SK-N-SH treated with all-trans-retinoic acid at 6 μM for 48 hours (cell line): ENCODE data around the gene SNN.

Source experiments
- ATAC-seq: fragments of 200-7000 bp; cut with Tn5 transposase; 3 replicates; pipeline ENCODE4 v1.9.1; 2020; ENCODE audit warnings: mild to moderate bottlenecking, moderate library complexity
- ARNTL ChIP-seq: fragments of 450-650 bp; formaldehyde crosslinking; IDR thresholded peaks from 2 replicates; pipeline ENCODE4 v1.5.0; 2020; ENCODE audit warnings: low read depth, mild to moderate bottlenecking, moderate library complexity, borderline replicate concordance
- BACH2 ChIP-seq: fragments of 250-450 bp; sonication (Bioruptor Pico); IDR thresholded peaks from 2 replicates; pipeline ENCODE4 v1.9.0; 2021; ENCODE audit warnings: mild to moderate bottlenecking, borderline replicate concordance
- CSDC2 ChIP-seq: fragments of 250-450 bp; sonication (Bioruptor Pico); IDR thresholded peaks from 2 replicates; pipeline ENCODE4 v1.5.0; 2020; ENCODE audit warnings: mild to moderate bottlenecking, moderate library complexity
- CSRNP3 ChIP-seq: fragments of 250-450 bp; sonication (Bioruptor Pico); IDR thresholded peaks from 2 replicates; pipeline ENCODE4 v1.5.1; 2021; ENCODE audit warnings: mild to moderate bottlenecking, moderate library complexity
- ESRRG ChIP-seq: fragments of 250-450 bp; sonication (Bioruptor Pico); IDR thresholded peaks from 2 replicates; pipeline ENCODE4 v1.6.1; 2021; ENCODE audit warnings: mild to moderate bottlenecking
- GLIS3 ChIP-seq: fragments of 250-450 bp; sonication (Bioruptor Pico); IDR thresholded peaks from 2 replicates; pipeline ENCODE4 v1.5.0; 2020; ENCODE audit warnings: mild to moderate bottlenecking, moderate library complexity
- ISL1 ChIP-seq: fragments of 250-450 bp; sonication (Bioruptor Pico); IDR thresholded peaks from 2 replicates; pipeline ENCODE4 v2.1.2; 2022; ENCODE audit warnings: mild to moderate bottlenecking, moderate library complexity
- OSR1 ChIP-seq: fragments of 250-450 bp; sonication (Bioruptor Pico); IDR thresholded peaks from 2 replicates; pipeline ENCODE4 v1.8.0; 2022; ENCODE audit warnings: moderate library complexity, mild to moderate bottlenecking, inconsistent platforms
- PATZ1 ChIP-seq: fragments of 250-450 bp; sonication (Bioruptor Pico); IDR thresholded peaks from 2 replicates; pipeline ENCODE4 v1.8.0; 2020; ENCODE audit warnings: mild to moderate bottlenecking, moderate library complexity, borderline replicate concordance
- PPARA ChIP-seq: fragments of 250-450 bp; sonication (Bioruptor Pico); IDR thresholded peaks from 2 replicates; pipeline ENCODE4 v1.5.0; 2020; ENCODE audit warnings: mild to moderate bottlenecking, borderline replicate concordance
- TCF4 ChIP-seq: fragments of 250-450 bp; sonication (Bioruptor Pico); IDR thresholded peaks from 2 replicates; pipeline ENCODE4 v1.8.0; 2021; ENCODE audit warnings: mild to moderate bottlenecking, moderate library complexity, borderline replicate concordance
- TOX ChIP-seq: fragments of 250-450 bp; sonication (Bioruptor Pico); IDR thresholded peaks from 2 replicates; pipeline ENCODE4 v1.8.0; 2021; ENCODE audit warnings: mild to moderate bottlenecking, moderate library complexity, borderline replicate concordance
- ZC3H10 ChIP-seq: fragments of 250-450 bp; sonication (Bioruptor Pico); IDR thresholded peaks from 2 replicates; pipeline ENCODE4 v1.5.1; 2021; ENCODE audit warnings: mild to moderate bottlenecking, moderate library complexity
- ZFP3 ChIP-seq: fragments of 250-450 bp; sonication (Bioruptor Pico); IDR thresholded peaks from 2 replicates; pipeline ENCODE4 v1.5.0; 2020; ENCODE audit warnings: mild to moderate bottlenecking, moderate library complexity
- ZFP30 ChIP-seq: fragments of 450-650 bp; formaldehyde crosslinking; IDR thresholded peaks from 2 replicates; pipeline ENCODE4 v1.5.0; 2022; ENCODE audit warnings: mild to moderate bottlenecking, moderate library complexity
- ZNF70 ChIP-seq: fragments of 450-650 bp; formaldehyde crosslinking; IDR thresholded peaks from 2 replicates; pipeline ENCODE4 v1.5.0; 2020; ENCODE audit warnings: mild to moderate bottlenecking, moderate library complexity
- TF ChIP-seq, protein P1 (sequence below): fragments of 250-450 bp; sonication (Bioruptor Pico); IDR thresholded peaks from 2 replicates; pipeline ENCODE4 v1.5.1; 2020; ENCODE audit warnings: low read depth, mild to moderate bottlenecking, moderate library complexity
- TF ChIP-seq, protein P2 (sequence below): fragments of 250-450 bp; sonication (Bioruptor Pico); IDR thresholded peaks from 2 replicates; pipeline ENCODE4 v1.8.0; 2021; ENCODE audit warnings: low read depth, mild to moderate bottlenecking, moderate library complexity, borderline replicate concordance
- TF ChIP-seq, protein P3 (sequence below): fragments of 250-450 bp; sonication (Bioruptor Pico); IDR thresholded peaks from 2 replicates; pipeline ENCODE4 v1.5.0; 2020; ENCODE audit warnings: mild to moderate bottlenecking, moderate library complexity

SNN gene

DNA sequence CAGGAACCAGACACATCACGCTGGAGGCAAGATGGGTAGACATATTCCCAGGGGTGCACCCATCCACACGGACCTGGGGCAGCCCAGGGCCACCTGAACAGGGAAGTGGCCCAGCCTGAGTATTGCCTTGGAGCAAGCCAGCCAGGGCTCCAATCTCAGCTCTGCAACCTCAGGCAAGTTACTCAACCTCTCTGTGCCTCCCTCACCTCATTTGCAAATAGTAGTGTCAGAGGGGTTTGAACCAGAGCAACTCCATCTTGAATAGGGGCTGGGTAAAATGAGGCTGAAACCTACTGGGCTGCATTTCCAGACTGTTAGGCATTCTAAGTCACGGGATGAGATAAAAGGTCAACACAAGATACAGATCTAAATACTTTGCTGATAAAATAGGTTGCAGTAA is 35.1 kb upstream of the SNN start:
- TF ChIP-seq PPARA, result no peak
- no peak for TF ChIP-seq TCF4 (CRISPR knock-in tag)
- TF ChIP-seq ZFP3 (CRISPR knock-in tag), result no peak
- TF ChIP-seq GLIS3 (CRISPR knock-in tag), result no peak
- TF ChIP-seq, protein P1, sequence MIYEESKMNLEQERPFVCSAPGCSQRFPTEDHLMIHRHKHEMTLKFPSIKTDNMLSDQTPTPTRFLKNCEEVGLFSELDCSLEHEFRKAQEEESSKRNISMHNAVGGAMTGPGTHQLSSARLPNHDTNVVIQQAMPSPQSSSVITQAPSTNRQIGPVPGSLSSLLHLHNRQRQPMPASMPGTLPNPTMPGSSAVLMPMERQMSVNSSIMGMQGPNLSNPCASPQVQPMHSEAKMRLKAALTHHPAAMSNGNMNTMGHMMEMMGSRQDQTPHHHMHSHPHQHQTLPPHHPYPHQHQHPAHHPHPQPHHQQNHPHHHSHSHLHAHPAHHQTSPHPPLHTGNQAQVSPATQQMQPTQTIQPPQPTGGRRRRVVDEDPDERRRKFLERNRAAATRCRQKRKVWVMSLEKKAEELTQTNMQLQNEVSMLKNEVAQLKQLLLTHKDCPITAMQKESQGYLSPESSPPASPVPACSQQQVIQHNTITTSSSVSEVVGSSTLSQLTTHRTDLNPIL (CRISPR knock-in tag), result no peak
- no peak for TF ChIP-seq CSDC2
- TF ChIP-seq TOX, result no peak
- TF ChIP-seq OSR1 (CRISPR knock-in tag), result no peak
- TF ChIP-seq BACH2 (CRISPR knock-in tag), result no peak
- no peak for TF ChIP-seq PATZ1
- no peak for TF ChIP-seq ZFP30
- TF ChIP-seq CSRNP3 (CRISPR knock-in tag), result no peak
- TF ChIP-seq, protein P2, sequence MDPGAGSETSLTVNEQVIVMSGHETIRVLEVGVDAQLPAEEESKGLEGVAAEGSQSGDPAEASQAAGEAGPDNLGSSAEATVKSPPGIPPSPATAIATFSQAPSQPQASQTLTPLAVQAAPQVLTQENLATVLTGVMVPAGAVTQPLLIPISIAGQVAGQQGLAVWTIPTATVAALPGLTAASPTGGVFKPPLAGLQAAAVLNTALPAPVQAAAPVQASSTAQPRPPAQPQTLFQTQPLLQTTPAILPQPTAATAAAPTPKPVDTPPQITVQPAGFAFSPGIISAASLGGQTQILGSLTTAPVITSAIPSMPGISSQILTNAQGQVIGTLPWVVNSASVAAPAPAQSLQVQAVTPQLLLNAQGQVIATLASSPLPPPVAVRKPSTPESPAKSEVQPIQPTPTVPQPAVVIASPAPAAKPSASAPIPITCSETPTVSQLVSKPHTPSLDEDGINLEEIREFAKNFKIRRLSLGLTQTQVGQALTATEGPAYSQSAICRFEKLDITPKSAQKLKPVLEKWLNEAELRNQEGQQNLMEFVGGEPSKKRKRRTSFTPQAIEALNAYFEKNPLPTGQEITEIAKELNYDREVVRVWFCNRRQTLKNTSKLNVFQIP, result no peak
- TF ChIP-seq, all 23 proteins: peak for 0
- no peak for ATAC-seq

DNA sequence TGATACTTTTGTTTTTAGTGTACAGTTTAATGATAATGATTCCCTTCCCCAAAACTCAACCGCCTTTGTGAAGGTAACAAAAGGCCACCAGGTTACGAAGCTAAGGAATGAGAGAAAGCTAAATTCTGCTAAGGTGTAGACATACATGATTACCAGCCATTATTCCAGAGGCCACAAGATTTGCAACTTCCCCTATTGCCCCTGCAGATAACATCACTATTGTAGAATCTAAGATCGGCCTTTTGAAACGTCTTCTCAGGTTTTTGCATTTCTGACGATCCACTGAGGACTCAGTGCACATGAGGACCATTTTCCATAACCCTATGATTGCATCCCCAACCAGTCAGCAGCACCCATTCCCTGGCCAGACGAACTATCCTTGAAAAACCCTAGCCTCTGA is 33.9 kb upstream of the SNN start:
- no peak for ATAC-seq
- no peak for TF ChIP-seq OSR1 (CRISPR knock-in tag)
- no peak for TF ChIP-seq ZC3H10 (CRISPR knock-in tag)
- no peak for TF ChIP-seq CSDC2
- TF ChIP-seq, protein P1 (CRISPR knock-in tag), result no peak
- no peak for TF ChIP-seq ISL1 (CRISPR knock-in tag)
- TF ChIP-seq PATZ1, result no peak
- no peak for TF ChIP-seq CSRNP3 (CRISPR knock-in tag)
- TF ChIP-seq TCF4 (CRISPR knock-in tag), result no peak

GRCh38 chr16:11635113-11635652 is 33.1 kb upstream of the SNN start:
- ATAC-seq, result no peak
- TF ChIP-seq TOX (no peak), ZNF70 (CRISPR knock-in tag) (no peak), ARNTL (CRISPR knock-in tag) (no peak), ISL1 (CRISPR knock-in tag) (no peak), ZFP30 (no peak), OSR1 (CRISPR knock-in tag) (no peak), ZC3H10 (CRISPR knock-in tag) (no peak), BACH2 (CRISPR knock-in tag) (no peak), ESRRG (no peak), TCF4 (CRISPR knock-in tag) (no peak), GLIS3 (CRISPR knock-in tag) (no peak)
- TF ChIP-seq, protein P3, sequence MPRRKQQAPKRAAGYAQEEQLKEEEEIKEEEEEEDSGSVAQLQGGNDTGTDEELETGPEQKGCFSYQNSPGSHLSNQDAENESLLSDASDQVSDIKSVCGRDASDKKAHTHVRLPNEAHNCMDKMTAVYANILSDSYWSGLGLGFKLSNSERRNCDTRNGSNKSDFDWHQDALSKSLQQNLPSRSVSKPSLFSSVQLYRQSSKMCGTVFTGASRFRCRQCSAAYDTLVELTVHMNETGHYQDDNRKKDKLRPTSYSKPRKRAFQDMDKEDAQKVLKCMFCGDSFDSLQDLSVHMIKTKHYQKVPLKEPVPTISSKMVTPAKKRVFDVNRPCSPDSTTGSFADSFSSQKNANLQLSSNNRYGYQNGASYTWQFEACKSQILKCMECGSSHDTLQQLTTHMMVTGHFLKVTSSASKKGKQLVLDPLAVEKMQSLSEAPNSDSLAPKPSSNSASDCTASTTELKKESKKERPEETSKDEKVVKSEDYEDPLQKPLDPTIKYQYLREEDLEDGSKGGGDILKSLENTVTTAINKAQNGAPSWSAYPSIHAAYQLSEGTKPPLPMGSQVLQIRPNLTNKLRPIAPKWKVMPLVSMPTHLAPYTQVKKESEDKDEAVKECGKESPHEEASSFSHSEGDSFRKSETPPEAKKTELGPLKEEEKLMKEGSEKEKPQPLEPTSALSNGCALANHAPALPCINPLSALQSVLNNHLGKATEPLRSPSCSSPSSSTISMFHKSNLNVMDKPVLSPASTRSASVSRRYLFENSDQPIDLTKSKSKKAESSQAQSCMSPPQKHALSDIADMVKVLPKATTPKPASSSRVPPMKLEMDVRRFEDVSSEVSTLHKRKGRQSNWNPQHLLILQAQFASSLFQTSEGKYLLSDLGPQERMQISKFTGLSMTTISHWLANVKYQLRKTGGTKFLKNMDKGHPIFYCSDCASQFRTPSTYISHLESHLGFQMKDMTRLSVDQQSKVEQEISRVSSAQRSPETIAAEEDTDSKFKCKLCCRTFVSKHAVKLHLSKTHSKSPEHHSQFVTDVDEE (CRISPR knock-in tag), result no peak
- TF ChIP-seq, protein P2, result no peak
